Urinary bladder (tissue), 4 donors: Measurements from ENCODE around the gene MPDZ. TPM values are rescaled to one million over a fixed set of nuclear protein-coding genes. Genes with fewer than 3 reads are reported as not detected.
A peak's percentile ranks its signal among the peaks of the same experiment; 100 is the strongest.

Experiments used
- DNase-seq: peaks from one replicate; pipeline ENCODE4 v3.0.0-alpha.2; 2015; ENCODE audit errors: extremely low spot score
- H3K27ac ChIP-seq: one replicate; pipeline ENCODE4 v1.5.1; 2013; ENCODE audit warnings: low read depth, mild to moderate bottlenecking, moderate library complexity
- H3K36me3 ChIP-seq: one replicate; pipeline ENCODE4 v1.6.1; 2013; ENCODE audit warnings: mild to moderate bottlenecking, moderate library complexity; ENCODE audit not compliant: insufficient read depth
- H3K4me1 ChIP-seq: one replicate; pipeline ENCODE4 v1.6.1; 2013; ENCODE audit warnings: mild to moderate bottlenecking, moderate library complexity; ENCODE audit not compliant: insufficient read depth
- H3K4me3 ChIP-seq: one replicate; pipeline ENCODE4 v1.5.1; 2013; ENCODE audit warnings: low read depth, low read length
- WGBS: extraction: QIAGEN DNeasy Blood & Tissue Kit; methylation state at CpG from one replicate; pipeline ENCODE4 v1.1.7; 2013; 5-methylcytosine and 5-hydroxymethylcytosine counted together
- polyA plus RNA-seq: library from polyadenylated mRNA; stranded (reverse); fragments of 200-250 nt; gene quantifications from one replicate; pipeline ENCODE4 v1.2.3, GENCODE V29; 2013
- total RNA-seq: library from RNA; depleted of rRNA; stranded (reverse); fragments of >200 nt; gene quantifications from one replicate; pipeline ENCODE4 v1.2.3, GENCODE V29; 2014
- donor health status: healthy with polysubstance abuse.
- donor health status: healthy.

The MPDZ gene
- total RNA-seq, result 96.8 TPM
- polyA plus RNA-seq, result 31.6 TPM

GRCh38 chr9:13279284-13280141 is at the start of gene MPDZ:
MPDZ (minus strand) TSS chr9:13279692; CDS start chr9:13250315, 29,377 bp downstream.
- 4% methylated on average over 74 of the region's 82 CpGs for WGBS
- peak within 1 kb of the TSS; percentile 49 for H3K27ac ChIP-seq
- no peaks in the 10 kb centered on the region for H3K36me3 ChIP-seq
- H3K4me1 ChIP-seq, result peaks cover 1% of the 10 kb centered on the region
- H3K4me3 ChIP-seq, result peak within 1 kb of the TSS; percentile 66
- DNase-seq, result peak; percentile 29

- H3K4me3 ChIP-seq, result no peak overlapping the region
- H3K36me3 ChIP-seq, result no peaks in the 10 kb centered on the region
- no peak for DNase-seq
- no peak overlapping the region for H3K27ac ChIP-seq
- WGBS, result 95% methylated on average over 1 of the region's 1 CpG
- no peaks in the 10 kb centered on the region for H3K4me1 ChIP-seq
Measured at GRCh38 chr9:13324988-13325387, 45.5 kb upstream of the MPDZ start.

GRCh38 chr9:13322828-13323550 is 43.5 kb upstream of the MPDZ start:
- H3K4me3 ChIP-seq, result no peak overlapping the region
- no peak for DNase-seq
- WGBS, result 65% methylated on average over 29 of the region's 29 CpGs
- no peak overlapping the region for H3K27ac ChIP-seq
- no peaks in the 10 kb centered on the region for H3K36me3 ChIP-seq
- no peaks in the 10 kb centered on the region for H3K4me1 ChIP-seq

GRCh38 chr9:13318027-13318426 is 38.5 kb upstream of the MPDZ start:
- DNase-seq, result no peak
- WGBS, result 96% methylated on average over 4 of the region's 4 CpGs
- Histone ChIP-seq H3K4me1 (no peaks in the 10 kb centered on the region), H3K4me3 (no peak overlapping the region), H3K36me3 (no peaks in the 10 kb centered on the region), H3K27ac (no peak overlapping the region)

GRCh38 chr9:13296972-13297371 is 17.5 kb upstream of the MPDZ start:
- WGBS, result 89% methylated on average over 1 of the region's 1 CpG
- no peak overlapping the region for H3K4me3 ChIP-seq
- no peaks in the 10 kb centered on the region for H3K4me1 ChIP-seq
- no peak for DNase-seq
- no peak overlapping the region for H3K27ac ChIP-seq
- H3K36me3 ChIP-seq, result no peaks in the 10 kb centered on the region

GRCh38 chr9:13295556-13295955 is 16.1 kb upstream of the MPDZ start:
- no peak overlapping the region for H3K4me3 ChIP-seq
- no peaks in the 10 kb centered on the region for H3K36me3 ChIP-seq
- DNase-seq, result no peak
- no peaks in the 10 kb centered on the region for H3K4me1 ChIP-seq
- WGBS, result 89% methylated on average over 1 of the region's 1 CpG
- no peak overlapping the region for H3K27ac ChIP-seq

- no peaks in the 10 kb centered on the region for H3K36me3 ChIP-seq
- no peak overlapping the region for H3K4me3 ChIP-seq
- peaks cover under 1% of the 10 kb centered on the region for H3K4me1 ChIP-seq
- WGBS, result 39% methylated on average over 2 of the region's 2 CpGs
- no peak for DNase-seq
- no peak overlapping the region for H3K27ac ChIP-seq
Measured at GRCh38 chr9:13292782-13293181, 13.3 kb upstream of the MPDZ start.

GRCh38 chr9:13292158-13292557 is 12.7 kb upstream of the MPDZ start:
- Histone ChIP-seq H3K4me1 (peaks cover 2% of the 10 kb centered on the region), H3K27ac (no peak overlapping the region), H3K4me3 (no peak overlapping the region), H3K36me3 (no peaks in the 10 kb centered on the region)
- WGBS, result 86% methylated on average over 3 of the region's 3 CpGs
- no peak for DNase-seq

- peaks cover 2% of the 10 kb centered on the region for H3K4me1 ChIP-seq
- H3K4me3 ChIP-seq, result no peak overlapping the region
- DNase-seq, result no peak
- H3K27ac ChIP-seq, result no peak overlapping the region
- no peaks in the 10 kb centered on the region for H3K36me3 ChIP-seq
- 97% methylated on average over 1 of the region's 1 CpG for WGBS
Measured at GRCh38 chr9:13291718-13292117, 12.2 kb upstream of the MPDZ start.

GRCh38 chr9:13284011-13284410 is 4.5 kb upstream of the MPDZ start:
- no peak for DNase-seq
- peaks cover 2% of the 10 kb centered on the region for H3K4me1 ChIP-seq
- H3K4me3 ChIP-seq, result no peak overlapping the region
- H3K27ac ChIP-seq, result no peak overlapping the region
- WGBS, result 36% methylated on average over 3 of the region's 3 CpGs
- H3K36me3 ChIP-seq, result no peaks in the 10 kb centered on the region

- Histone ChIP-seq H3K27ac (no peak overlapping the region), H3K4me1 (peaks cover 3% of the 10 kb centered on the region), H3K4me3 (no peak overlapping the region), H3K36me3 (no peaks in the 10 kb centered on the region)
- no peak for DNase-seq
Measured at GRCh38 chr9:13282998-13283397, 3.5 kb upstream of the MPDZ start.

- DNase-seq, result no peak
- H3K27ac ChIP-seq, result no peak overlapping the region
- no peaks in the 10 kb centered on the region for H3K36me3 ChIP-seq
- no peak overlapping the region for H3K4me3 ChIP-seq
- H3K4me1 ChIP-seq, result peaks cover 1% of the 10 kb centered on the region
- WGBS, result 68% methylated on average over 5 of the region's 5 CpGs
Measured at GRCh38 chr9:13281356-13282016, 2.0 kb upstream of the MPDZ start.

GRCh38 chr9:13278368-13279246 is 885 bp downstream of the MPDZ start:
- peak; percentile 54 for DNase-seq
- Histone ChIP-seq H3K4me1 (peaks cover 1% of the 10 kb centered on the region), H3K36me3 (no peaks in the 10 kb centered on the region), H3K4me3 (peak overlapping the region; percentile 66), H3K27ac (peak overlapping the region; percentile 49)
- WGBS, result under 1% methylated on average over 66 of the region's 67 CpGs
